HCT116 (cell line): ENCODE results near the gene C14orf93. TPM values are rescaled to one million over a fixed set of nuclear protein-coding genes. Genes with fewer than 3 reads are reported as not detected.

Experiments
- ATAC-seq: fragments of 200-7000 bp; cut with Tn5 transposase; 2 replicates; pipeline ENCODE4 v1.9.1; 2020; ENCODE audit warnings: mild to moderate bottlenecking, moderate library complexity
- BruUV-seq: library from RNA; stranded (reverse); fragments of 400-500 nt; replicated peaks from 2 replicates; lab custom pipeline; 2021; lab: Mats Ljungman, UMichigan
- CTCF ChIA-PET: fragments of 300-600 bp; sonication (Branson Sonifier 250); formaldehyde crosslinking; loops from one replicate; lab custom pipeline; 2021; ENCODE audit warnings: antibody characterized with exemption; lab: Charles Lee
- POLR2A ChIA-PET: fragments of 300-600, 350-600 bp; sonication (Branson Sonifier 250); formaldehyde crosslinking; loops from one replicate; lab custom pipeline; 2021; ENCODE audit warnings: antibody characterized with exemption; lab: Charles Lee
- RAD21 ChIA-PET, 2 experiments: fragments of 300-600 bp; sonication (Branson Sonifier 250); formaldehyde crosslinking; loops; one replicate each; lab custom pipeline; 2023; ENCODE audit warnings: low total read pairs in 2 of 2; ENCODE audit not compliant: uncharacterized antibody in 2 of 2, unreplicated experiment in 2 of 2, low non-redundant PET in 1 of 2; lab: Charles Lee
- DNase-seq: peaks from one replicate; pipeline ENCODE4 v3.0.0-alpha.2; 2010; ENCODE audit warnings: low read depth, low spot score
- H2AFZ ChIP-seq: fragments of 200-600 bp; shearing (Covaris generic), sonication (generic); 2 replicates; pipeline ENCODE4 v1.6.1; 2017; ENCODE audit warnings: low read depth, mixed run types, mixed read lengths, antibody characterized with exemption, low read length; ENCODE audit not compliant: poor library complexity, severe bottlenecking
- H3K27ac ChIP-seq: 2 replicates; pipeline ENCODE4 v1.5.1; 2012; ENCODE audit warnings: low read depth, low read length
- H3K27me3 ChIP-seq: fragments of 200-600 bp; sonication (generic); 2 replicates; pipeline ENCODE4 v1.6.1; 2016; ENCODE audit warnings: mixed run types, low read length, mixed read lengths; ENCODE audit not compliant: insufficient read depth
- H3K36me3 ChIP-seq, 2 experiments: fragments of 200-500 bp in 1 of 2; fragments of 200-600 bp in 1 of 2; sonication (Bioruptor generic) in 1 of 2; sonication (generic) in 1 of 2; 2 replicates each; pipeline versions ENCODE4 v1.5.1 to v1.6.1; 2014 to 2016; ENCODE audit warnings: low read length in 2 of 2, inconsistent platforms in 1 of 2, mixed read lengths in 1 of 2, mixed run types in 1 of 2; ENCODE audit not compliant: insufficient read depth in 2 of 2, control insufficient read depth in 1 of 2
- H3K4me1 ChIP-seq, 2 experiments: fragments of 200-600 bp in 1 of 2; sonication (generic) in 1 of 2; 2 replicates each; pipeline versions ENCODE4 v1.5.1 to v1.6.1; 2012 to 2017; ENCODE audit warnings: low read length in 2 of 2, inconsistent platforms in 1 of 2, mild to moderate bottlenecking in 1 of 2, mixed read lengths in 1 of 2, mixed run types in 1 of 2, moderate library complexity in 1 of 2; ENCODE audit not compliant: insufficient read depth in 2 of 2, control insufficient read depth in 1 of 2
- H3K4me2 ChIP-seq: fragments of 200-600 bp; sonication (generic); 2 replicates; pipeline ENCODE4 v1.6.1; 2017; ENCODE audit warnings: mixed run types, low read length, mixed read lengths
- H3K4me3 ChIP-seq, 2 experiments: fragments of 200-600 bp in 1 of 2; sonication (generic) in 1 of 2; replicated peaks in 1 of 2; 2 replicates each; pipeline ENCODE4 v1.5.1; 2011 to 2016; ENCODE audit warnings: low read length in 2 of 2, control low read depth in 1 of 2, low read depth in 1 of 2, mild to moderate bottlenecking in 1 of 2, mixed read lengths in 1 of 2, mixed run types in 1 of 2
- H3K79me2 ChIP-seq: fragments of 200-600 bp; sonication (generic); 2 replicates; pipeline ENCODE4 v1.6.1; 2017; ENCODE audit warnings: mild to moderate bottlenecking, mixed run types, low read length, moderate library complexity, mixed read lengths; ENCODE audit not compliant: insufficient read depth
- H3K9ac ChIP-seq: fragments of 200-600 bp; sonication (generic); 2 replicates; pipeline ENCODE4 v1.6.1; 2016; ENCODE audit warnings: low read length, mixed read lengths
- H3K9me2 ChIP-seq: fragments of 200-600 bp; sonication (generic), shearing (Covaris generic); 2 replicates; pipeline ENCODE4 v1.6.1; 2017; ENCODE audit warnings: mixed run types, mild to moderate bottlenecking, moderate library complexity; ENCODE audit not compliant: insufficient read depth
- H3K9me3 ChIP-seq, 2 experiments: fragments of 200-500 bp in 1 of 2; fragments of 200-600 bp in 1 of 2; sonication (Bioruptor generic) in 1 of 2; sonication (generic) in 1 of 2; 2 replicates each; pipeline ENCODE4 v1.6.1; 2014 to 2017; ENCODE audit warnings: low read length in 2 of 2, mixed read lengths in 2 of 2, inconsistent platforms in 1 of 2, low read depth in 1 of 2, mild to moderate bottlenecking in 1 of 2, mixed run types in 1 of 2, moderate library complexity in 1 of 2; ENCODE audit not compliant: control insufficient read depth in 1 of 2, insufficient read depth in 1 of 2
- H4K20me1 ChIP-seq: fragments of 200-600 bp; sonication (generic), shearing (Covaris generic); 2 replicates; pipeline ENCODE4 v1.6.1; 2017; ENCODE audit warnings: mixed run types, mild to moderate bottlenecking, moderate library complexity; ENCODE audit not compliant: insufficient read depth
- CBX3 ChIP-seq: IDR thresholded peaks from 2 replicates; pipeline ENCODE4 v1.6.1; 2012; ENCODE audit warnings: low read depth
- CEBPB ChIP-seq: IDR thresholded peaks from 2 replicates; pipeline ENCODE4 v1.6.1; 2012; ENCODE audit warnings: low read depth
- EGR1 ChIP-seq: IDR thresholded peaks from 2 replicates; pipeline ENCODE4 v1.6.1; 2012; ENCODE audit warnings: low read depth
- ELF1 ChIP-seq: IDR thresholded peaks from 2 replicates; pipeline ENCODE4 v1.6.1; 2012; ENCODE audit warnings: low read depth, borderline replicate concordance
- EZH2 ChIP-seq: fragments of 200-600 bp; sonication (generic); IDR thresholded peaks from 2 replicates; pipeline ENCODE4 v1.6.1; 2017; ENCODE audit warnings: antibody characterized with exemption, mixed run types
- FOSL1 ChIP-seq: IDR thresholded peaks from 2 replicates; pipeline ENCODE4 v1.6.1; 2012; ENCODE audit warnings: low read depth
- JUND ChIP-seq: IDR thresholded peaks from 2 replicates; pipeline ENCODE4 v1.6.1; 2012
- POLR2AphosphoS5 ChIP-seq: IDR thresholded peaks from 2 replicates; pipeline ENCODE4 v1.6.1; 2011; ENCODE audit warnings: mild to moderate bottlenecking, low read depth, low read length, moderate library complexity
- SIN3A ChIP-seq: IDR thresholded peaks from 2 replicates; pipeline ENCODE4 v1.6.1; 2012; ENCODE audit warnings: low read depth
- SP1 ChIP-seq: IDR thresholded peaks from 2 replicates; pipeline ENCODE4 v1.6.1; 2012; ENCODE audit warnings: low read depth
- ZBTB33 ChIP-seq: IDR thresholded peaks from 2 replicates; pipeline ENCODE4 v1.6.1; 2011; ENCODE audit warnings: mild to moderate bottlenecking, low read length, moderate library complexity; ENCODE audit not compliant: insufficient replicate concordance; ENCODE audit errors: extremely low read depth
- ZFX ChIP-seq: fragments of 450-650 bp; IDR thresholded peaks from 2 replicates; pipeline ENCODE4 v1.6.1; 2017
- intact Hi-C: fragments of 100-400 bp; cut with micrococcal nuclease; formaldehyde crosslinking; loops from 2 replicates; pipeline ENCODE4 v1.10.0; 2022
- total RNA-seq: library from RNA; stranded (reverse); gene quantifications from one replicate; pipeline ENCODE4 v1.2.1, GENCODE V29; 2021; ENCODE audit not compliant: unreplicated experiment

The C14orf93 gene
- total RNA-seq, 1 experiment from 2014 or later: 13.7 TPM

GRCh38 chr14:23055147-23055550 is 45.2 kb upstream of the C14orf93 start:
- ChIA-PET POLR2A (interaction anchor here (1.3 kb wide), 1 partner anchor 40 kb away, joined by 3 read pairs; the partner anchor contains the start of genes ACIN1 and C14orf119), CTCF (interaction anchor here (1.8 to 9.9 kb wide), 4 partner anchors 14 to 71 kb away, joined by 9 to 175 read pairs (median 16); partner anchors contain the start of gene AJUBA), RAD21 (interaction anchor here in 1 of 2 experiments (0.7 to 2.2 kb wide), 3 partner anchors 14 to 68 kb away, joined by 3 to 10 read pairs (median 3); no protein-coding TSS in a partner anchor)
- DNase-seq (no peak), ATAC-seq (no peak)
- H3K27ac ChIP-seq: peak overlapping the region; percentile 84; the same call in 1 of the 2 replicates
- no peaks in the 10 kb centered on the region for H4K20me1 ChIP-seq
- no peak overlapping the region for H2AFZ ChIP-seq
- peaks cover 5 to 9% of the 10 kb centered on the region in 2 experiments; a peak in 3 of 4 replicates for H3K36me3 ChIP-seq
- no peak overlapping the region for H3K4me2 ChIP-seq
- peaks cover 12 to 28% of the 10 kb centered on the region in 2 experiments for H3K4me1 ChIP-seq
- H3K9ac ChIP-seq: no peak overlapping the region
- no TSS peak for BruUV-seq
- TF ChIP-seq JUND: no peak
- no peak for TF ChIP-seq ELF1
- no peak for TF ChIP-seq ZBTB33
- no peak for TF ChIP-seq EGR1
- TF ChIP-seq SP1: no peak
- no peak for TF ChIP-seq CEBPB
- no peak for TF ChIP-seq POLR2AphosphoS5
- no peak for TF ChIP-seq SIN3A
- no peak for TF ChIP-seq CBX3
- TF ChIP-seq FOSL1: no peak
- TF ChIP-seq ZFX: no peak
- no peak for TF ChIP-seq EZH2
- no peaks in the 10 kb centered on the region for H3K9me3 ChIP-seq
- no peaks in the 10 kb centered on the region for H3K9me2 ChIP-seq
- no peaks in the 10 kb centered on the region for H3K27me3 ChIP-seq
- no peak overlapping the region for H3K4me3 ChIP-seq
- H3K79me2 ChIP-seq: no peaks in the 10 kb centered on the region
- intact Hi-C loops: loop anchor here (5.0 kb wide), 2 partner anchors 48 to 498 kb away; no protein-coding TSS in a partner anchor
